ENCODE results near the gene CA12. TPM values are rescaled to one million over a fixed set of nuclear protein-coding genes. Genes with fewer than 3 reads are reported as not detected.
A peak's percentile ranks its signal among the peaks of the same experiment; 100 is the strongest.
"Not testable (repeated sequence)": the region's sequence is repeated elsewhere in the genome, so short reads cannot be mapped to it uniquely, and the experiment has no call there.

The CA12 gene
- total RNA-seq: not detected

DNA sequence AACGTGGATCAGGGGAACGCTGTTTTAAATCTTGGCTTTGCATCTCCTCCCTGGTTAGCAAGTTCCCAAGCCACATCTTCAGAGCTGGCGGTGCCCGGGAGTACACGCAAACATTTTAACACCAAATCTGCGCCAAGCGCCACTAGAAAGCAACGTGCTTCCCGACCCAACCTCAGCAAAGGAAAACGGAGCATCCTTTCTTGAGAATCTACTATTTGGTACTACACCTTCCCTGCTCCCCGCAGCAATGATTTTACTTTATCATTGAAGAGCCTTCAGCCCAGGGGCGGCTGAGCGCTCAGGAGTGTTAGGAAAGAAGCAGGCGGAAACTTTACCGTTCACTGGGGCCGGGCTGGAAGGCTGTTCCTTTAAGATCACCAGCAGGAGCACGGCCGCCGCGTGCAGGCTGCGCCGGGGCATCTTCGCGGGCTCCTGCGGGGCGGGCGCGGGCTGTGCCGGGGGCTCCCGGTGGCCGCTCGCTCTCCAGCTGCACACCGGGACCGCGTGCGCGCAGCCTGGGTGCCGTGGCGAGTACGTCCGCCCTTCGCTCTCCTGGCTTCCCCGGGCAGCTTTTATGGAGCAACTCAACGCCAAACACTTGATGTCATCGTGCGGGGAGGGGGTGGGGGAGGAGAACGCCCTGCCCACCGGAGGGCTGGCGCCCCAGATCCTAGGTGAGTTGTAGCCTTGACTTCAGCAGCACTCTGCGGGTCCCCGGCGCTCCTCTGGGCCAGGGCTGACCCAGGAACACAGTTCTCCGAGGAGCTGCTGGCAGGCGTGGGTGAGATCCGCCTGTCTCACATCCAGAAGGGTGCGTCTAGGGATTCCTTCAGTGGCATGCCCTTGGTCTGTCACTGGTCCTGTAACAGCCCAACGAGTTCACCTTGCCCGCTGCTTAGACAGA is at the start of gene CA12:
CA12 (minus strand) TSS at position 546 of the 904 bp plus-strand sequence; CDS start at position 420, 126 bp downstream.
- peak within 1 kb of the TSS; percentile 17 for H3K4me3 Mint-ChIP-seq
- no peak within 1 kb of the TSS for H3K27ac Mint-ChIP-seq
- H3K9me3 Mint-ChIP-seq: no peaks in the 10 kb centered on the region
- peaks cover 47 to 53% of the 10 kb centered on the region in 2 donors for H3K27me3 Mint-ChIP-seq
- H3K4me1 Mint-ChIP-seq (ENCODE audit: low read depth in 2 of 2): no peaks in the 10 kb centered on the region
- peak; percentile 44 to 54 for ATAC-seq
- no peak for DNase-seq (ENCODE audit: low spot score)
- no peaks in the 10 kb centered on the region for H3K36me3 Mint-ChIP-seq

DNA sequence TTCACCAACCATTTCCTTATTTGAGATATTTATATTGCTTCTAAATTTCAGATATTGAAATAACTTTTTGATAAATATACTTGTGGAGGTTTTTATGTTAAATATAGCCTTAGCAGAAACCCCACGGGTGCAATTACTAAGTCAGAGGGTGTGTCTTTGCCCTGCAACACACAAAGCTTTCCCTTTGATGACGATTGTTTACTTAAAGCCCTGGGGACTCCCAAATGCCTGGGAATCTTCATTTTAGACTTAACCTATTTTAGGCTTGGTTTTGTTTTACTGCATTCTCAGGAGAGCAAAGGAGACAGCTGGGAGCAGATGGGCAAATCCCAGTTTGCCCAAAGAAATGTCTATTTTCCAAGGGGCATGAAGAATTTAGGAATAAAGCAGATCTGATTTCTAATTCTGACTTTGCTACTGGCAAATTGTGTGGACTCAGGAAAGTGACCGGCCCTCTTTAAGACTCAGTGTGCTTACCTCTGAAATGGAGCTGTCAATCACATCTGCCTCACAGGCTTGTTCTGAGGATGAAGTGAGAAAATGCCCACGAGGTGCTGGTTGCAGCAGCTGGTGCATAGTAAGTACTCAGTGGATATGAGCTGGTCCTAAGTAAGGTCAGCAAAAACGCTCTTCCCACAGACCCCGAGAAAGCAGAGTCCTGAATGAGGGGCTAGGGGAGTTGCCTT is 49.3 kb upstream of the CA12 start:
- Mint-ChIP-seq H3K4me1 (ENCODE audit: low read depth in 2 of 2) (no peaks in the 10 kb centered on the region), H3K27ac (no peak overlapping the region), H3K4me3 (no peak overlapping the region), H3K36me3 (no peaks in the 10 kb centered on the region), H3K27me3 (peaks cover 5 to 10% of the 10 kb centered on the region in 2 donors), H3K9me3 (no peaks in the 10 kb centered on the region)
- no peak for DNase-seq (ENCODE audit: low spot score)
- ATAC-seq: no peak

DNA sequence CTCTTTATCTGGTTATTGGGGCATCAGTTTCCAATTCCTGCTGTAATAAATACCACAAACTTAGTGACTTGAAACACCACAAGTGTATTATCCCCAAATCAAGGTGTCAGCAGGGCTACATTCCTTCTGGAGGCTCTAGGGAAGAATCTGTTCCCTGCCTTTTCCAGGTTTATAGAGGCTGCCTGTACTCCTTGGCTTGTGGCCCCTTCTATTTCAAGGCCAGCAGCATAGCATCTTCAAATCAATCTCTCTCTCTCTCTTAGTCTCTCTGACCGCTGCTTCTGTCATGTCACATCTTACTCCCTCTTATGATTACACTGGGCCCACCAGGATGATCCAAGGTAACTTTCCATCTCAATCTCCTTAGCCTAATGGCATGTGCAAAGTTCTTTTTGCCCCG is 44.9 kb upstream of the CA12 start:
- no peak overlapping the region for H3K4me3 Mint-ChIP-seq
- H3K4me1 Mint-ChIP-seq (ENCODE audit: low read depth in 2 of 2): no peaks in the 10 kb centered on the region
- H3K36me3 Mint-ChIP-seq: no peaks in the 10 kb centered on the region
- ATAC-seq (no peak), DNase-seq (ENCODE audit: low spot score) (no peak)
- no peaks in the 10 kb centered on the region for H3K9me3 Mint-ChIP-seq
- H3K27ac Mint-ChIP-seq: no peak overlapping the region
- H3K27me3 Mint-ChIP-seq: peaks cover 0 to 3% of the 10 kb centered on the region in 2 donors

DNA sequence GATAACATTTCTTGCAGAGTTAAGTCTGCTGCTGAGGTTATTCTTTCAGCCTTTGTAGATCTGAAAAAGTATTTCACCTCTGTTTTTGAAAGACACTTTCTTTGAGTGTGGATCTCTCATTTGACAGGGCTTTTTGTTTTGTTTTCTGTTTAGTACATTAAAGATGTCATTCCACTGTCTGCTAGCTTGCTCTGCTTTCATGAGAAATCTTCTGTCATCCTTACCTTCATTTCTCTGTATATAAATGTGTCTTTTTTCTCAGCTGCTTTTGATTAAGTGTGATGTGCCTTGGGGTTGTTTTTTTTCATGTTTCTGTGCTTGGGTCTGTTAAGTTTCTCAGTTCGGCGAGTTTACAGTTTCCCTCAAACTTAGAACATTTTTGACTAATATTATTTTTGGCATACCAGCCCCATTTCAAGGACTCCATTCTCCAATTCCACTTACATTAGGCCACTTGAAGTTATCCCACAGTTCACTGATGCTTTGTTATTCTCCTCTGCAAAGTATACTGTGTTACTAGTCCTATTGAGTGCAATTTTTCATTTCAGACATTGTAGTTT is 43.9 kb upstream of the CA12 start:
- ATAC-seq: no peak

DNA sequence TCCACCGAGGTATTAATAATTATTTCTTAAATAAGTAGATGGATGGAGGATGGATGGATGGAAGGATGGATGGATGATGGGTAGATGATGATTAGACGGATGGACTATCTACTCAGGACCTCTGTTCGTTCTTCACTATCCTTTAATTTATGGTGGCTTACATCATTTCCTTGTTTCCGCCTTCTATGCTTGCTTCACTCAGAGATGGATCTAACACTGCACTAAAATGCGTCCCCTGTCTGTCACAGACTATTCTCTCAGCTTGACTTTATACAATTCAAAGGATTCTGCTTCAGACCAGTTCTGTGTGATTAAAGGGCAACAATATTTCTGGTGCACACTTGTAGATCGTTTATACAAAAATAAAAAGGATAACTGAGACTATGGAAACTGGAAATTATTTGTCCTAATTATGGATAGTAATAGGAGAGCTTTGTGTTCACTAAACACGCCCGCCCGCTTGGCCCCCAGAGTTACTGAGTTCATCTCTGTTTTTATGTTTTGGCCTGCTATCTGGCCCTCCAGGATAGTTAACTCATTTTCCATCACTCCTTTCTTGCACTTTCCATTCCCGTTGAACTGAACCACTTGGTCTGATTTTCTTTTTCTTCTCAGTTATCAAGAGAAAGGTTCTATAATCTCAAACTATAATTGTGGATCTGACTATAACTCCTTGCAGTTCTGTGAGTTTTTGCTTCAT is 41.4 kb upstream of the CA12 start:
- DNase-seq (ENCODE audit: low spot score) (no peak), ATAC-seq (no peak)
- Mint-ChIP-seq H3K27me3 (peaks cover 1 to 7% of the 10 kb centered on the region in 2 donors), H3K4me1 (ENCODE audit: low read depth in 2 of 2) (no peaks in the 10 kb centered on the region), H3K9me3 (no peaks in the 10 kb centered on the region), H3K4me3 (no peak overlapping the region), H3K36me3 (no peaks in the 10 kb centered on the region), H3K27ac (no peak overlapping the region)

More for the DNA sequence above, 43.9 kb upstream of the CA12 start:
- Mint-ChIP-seq H3K36me3 (no peaks in the 10 kb centered on the region), H3K4me1 (ENCODE audit: low read depth in 2 of 2) (no peaks in the 10 kb centered on the region), H3K27ac (no peak overlapping the region), H3K27me3 (peaks cover 0 to 7% of the 10 kb centered on the region in 2 donors), H3K9me3 (no peaks in the 10 kb centered on the region), H3K4me3 (no peak overlapping the region)
- no peak for DNase-seq (ENCODE audit: low spot score)

DNA sequence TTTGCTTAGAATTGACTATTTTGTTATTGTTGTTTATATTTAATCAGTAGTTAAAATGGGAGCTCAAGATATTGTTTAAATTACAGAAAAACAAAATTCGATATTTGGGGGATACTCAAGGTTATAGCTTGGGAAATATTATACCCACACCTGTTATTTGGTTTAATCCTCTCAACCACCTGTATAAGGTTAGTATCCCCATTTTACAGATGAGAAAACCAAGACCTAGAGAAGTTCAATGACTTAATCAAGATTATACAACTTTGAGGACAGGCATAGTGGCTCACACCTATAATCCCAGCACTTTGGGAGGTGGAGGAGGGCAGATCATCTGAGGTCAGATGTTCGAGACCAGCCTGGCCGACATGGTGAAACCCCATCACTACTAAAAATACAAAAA is 39.8 kb upstream of the CA12 start:
- no peak overlapping the region for H3K4me3 Mint-ChIP-seq
- H3K27ac Mint-ChIP-seq: no peak overlapping the region
- no peaks in the 10 kb centered on the region for H3K9me3 Mint-ChIP-seq
- peaks cover 7 to 11% of the 10 kb centered on the region in 2 donors for H3K27me3 Mint-ChIP-seq
- H3K36me3 Mint-ChIP-seq: no peaks in the 10 kb centered on the region
- DNase-seq (ENCODE audit: low spot score): no peak
- ATAC-seq: no peak
- no peaks in the 10 kb centered on the region for H3K4me1 Mint-ChIP-seq (ENCODE audit: low read depth in 2 of 2)

DNA sequence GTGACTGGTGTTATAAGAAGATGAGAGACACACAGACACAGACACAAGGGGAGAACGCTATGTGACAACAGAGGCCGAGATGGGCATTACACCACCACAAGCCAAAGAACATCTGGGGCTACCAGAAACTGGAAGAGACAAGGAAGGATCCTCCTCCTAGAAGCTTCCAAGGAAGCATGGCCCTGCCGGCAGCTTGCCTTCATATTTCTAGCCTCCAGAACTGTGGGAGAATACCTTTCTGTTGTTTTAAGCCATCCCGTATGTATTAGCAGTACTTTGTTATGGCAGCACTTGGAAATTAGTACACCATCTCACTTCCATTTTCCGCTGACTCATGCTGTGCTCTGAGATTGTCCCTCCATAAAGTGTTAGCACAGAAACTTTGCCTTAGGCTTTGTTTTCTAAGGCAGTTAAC is 38.7 kb upstream of the CA12 start:
- Mint-ChIP-seq H3K4me3 (no peak overlapping the region), H3K36me3 (no peaks in the 10 kb centered on the region), H3K9me3 (no peaks in the 10 kb centered on the region), H3K27me3 (peaks cover 7 to 11% of the 10 kb centered on the region in 2 donors), H3K4me1 (ENCODE audit: low read depth in 2 of 2) (no peaks in the 10 kb centered on the region), H3K27ac (no peak overlapping the region)
- DNase-seq (ENCODE audit: low spot score): no peak
- no peak for ATAC-seq

DNA sequence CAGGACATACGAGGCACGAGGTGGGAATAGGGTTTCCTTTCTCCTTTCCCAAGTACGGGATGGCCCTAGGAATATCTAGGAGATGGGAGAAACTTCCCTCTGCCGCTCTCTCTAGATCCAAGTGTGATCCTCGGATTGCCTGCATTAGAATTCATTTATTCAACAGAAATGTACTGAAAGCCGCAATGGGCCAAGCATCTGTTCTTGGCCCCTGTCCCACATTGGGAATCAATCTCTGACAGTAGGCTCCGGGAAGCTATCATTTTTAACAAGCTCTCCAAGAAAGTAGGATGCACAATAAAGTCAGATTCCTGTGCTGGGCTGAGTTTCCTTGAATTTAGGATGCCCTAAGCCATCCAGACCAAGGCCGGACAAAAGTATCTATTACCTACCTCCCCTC is 37.2 kb upstream of the CA12 start:
- Mint-ChIP-seq H3K27me3 (peaks cover 7 to 11% of the 10 kb centered on the region in 2 donors), H3K4me1 (ENCODE audit: low read depth in 2 of 2) (no peaks in the 10 kb centered on the region), H3K27ac (no peak overlapping the region), H3K36me3 (no peaks in the 10 kb centered on the region), H3K9me3 (no peaks in the 10 kb centered on the region), H3K4me3 (no peak overlapping the region)
- ATAC-seq: no peak
- DNase-seq (ENCODE audit: low spot score): no peak

DNA sequence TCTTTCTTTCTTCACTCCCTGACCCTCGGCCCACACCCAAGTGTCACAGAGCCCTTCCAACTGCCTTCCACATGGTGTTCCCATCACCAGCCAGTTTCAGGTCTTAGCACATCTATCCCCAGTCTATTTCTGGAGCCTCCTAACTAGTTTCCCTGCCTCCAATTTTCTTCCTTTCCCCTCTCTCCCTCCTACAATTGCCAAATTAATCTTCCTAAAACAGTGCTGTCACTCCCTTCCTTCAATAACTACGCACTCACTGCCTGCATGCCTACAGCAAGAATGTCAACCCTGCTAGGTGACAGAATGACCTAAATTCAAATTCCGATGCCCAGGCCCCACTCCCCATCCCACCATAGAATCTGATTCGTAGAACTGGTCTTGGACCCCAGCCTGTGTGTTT is 36.1 kb upstream of the CA12 start:
- ATAC-seq: no peak
- DNase-seq (ENCODE audit: low spot score): no peak
- H3K36me3 Mint-ChIP-seq: no peaks in the 10 kb centered on the region
- no peaks in the 10 kb centered on the region for H3K9me3 Mint-ChIP-seq
- no peak overlapping the region for H3K4me3 Mint-ChIP-seq
- peaks cover 7 to 8% of the 10 kb centered on the region in 2 donors for H3K27me3 Mint-ChIP-seq
- no peaks in the 10 kb centered on the region for H3K4me1 Mint-ChIP-seq (ENCODE audit: low read depth in 2 of 2)
- peak overlapping the region in 1 of 2 donors; percentile 29 for H3K27ac Mint-ChIP-seq

DNA sequence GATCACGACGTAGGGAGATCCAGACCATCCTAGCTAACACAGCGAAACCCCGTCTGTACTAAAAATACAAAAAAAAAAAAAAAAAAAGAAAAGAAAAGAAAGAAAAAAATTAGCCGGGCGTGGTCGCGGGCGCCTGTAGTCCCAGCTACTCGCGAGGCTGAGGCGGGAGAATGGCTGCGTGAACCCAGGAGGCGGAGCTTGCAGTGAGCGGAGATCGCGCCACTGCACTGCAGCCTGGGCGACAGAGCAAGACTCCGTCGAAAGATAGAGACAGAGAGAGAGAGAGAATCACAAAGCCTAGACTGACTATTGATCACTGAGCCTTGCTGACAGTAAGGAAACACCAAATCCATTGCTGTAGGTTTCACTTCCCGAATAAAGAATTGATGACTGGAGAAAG is 35.6 kb upstream of the CA12 start:
- DNase-seq (ENCODE audit: low spot score); H3K9me3 Mint-ChIP-seq; H3K4me3 Mint-ChIP-seq; H3K36me3 Mint-ChIP-seq; H3K4me1 Mint-ChIP-seq (ENCODE audit: low read depth in 2 of 2); H3K27me3 Mint-ChIP-seq; ATAC-seq: not testable (repeated sequence)
- peak overlapping the region in 1 of 2 donors; percentile 29 for H3K27ac Mint-ChIP-seq

DNA sequence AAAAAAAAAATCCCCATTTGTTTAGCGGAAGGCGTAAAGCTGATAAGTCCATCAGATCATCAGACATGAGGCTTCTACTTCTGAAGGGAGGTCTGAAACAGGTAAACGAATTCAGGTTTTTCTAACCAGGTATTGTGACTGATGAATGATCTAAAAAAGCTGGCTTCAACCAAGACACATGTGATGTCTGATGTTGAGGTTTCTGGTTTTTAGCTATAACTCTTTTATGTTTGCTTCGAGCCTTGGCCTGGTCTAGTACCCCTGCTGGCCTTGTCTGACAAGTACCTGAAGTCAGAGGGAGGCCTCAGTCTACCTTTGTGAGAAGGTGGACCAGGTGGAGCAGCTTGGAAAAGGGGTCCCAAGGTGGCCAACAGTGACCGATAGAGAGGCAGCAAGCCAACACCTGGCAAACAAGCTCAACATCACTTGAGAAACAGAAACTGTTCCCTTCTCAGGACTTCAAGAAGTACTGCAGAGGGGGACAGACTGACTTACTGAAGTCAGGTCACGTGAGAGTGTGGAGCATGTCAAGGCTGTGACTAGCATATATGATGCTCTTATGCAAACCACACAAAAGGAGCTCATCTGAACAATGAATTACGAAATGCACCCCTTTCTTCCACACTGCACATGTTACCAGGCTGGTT is 33.0 kb upstream of the CA12 start:
- no peaks in the 10 kb centered on the region for H3K9me3 Mint-ChIP-seq
- H3K4me1 Mint-ChIP-seq (ENCODE audit: low read depth in 2 of 2): no peaks in the 10 kb centered on the region
- no peak overlapping the region for H3K27ac Mint-ChIP-seq
- no peak overlapping the region for H3K4me3 Mint-ChIP-seq
- peaks cover 4 to 14% of the 10 kb centered on the region in 2 donors for H3K27me3 Mint-ChIP-seq
- H3K36me3 Mint-ChIP-seq: no peaks in the 10 kb centered on the region
- DNase-seq (ENCODE audit: low spot score) (no peak), ATAC-seq (no peak)

DNA sequence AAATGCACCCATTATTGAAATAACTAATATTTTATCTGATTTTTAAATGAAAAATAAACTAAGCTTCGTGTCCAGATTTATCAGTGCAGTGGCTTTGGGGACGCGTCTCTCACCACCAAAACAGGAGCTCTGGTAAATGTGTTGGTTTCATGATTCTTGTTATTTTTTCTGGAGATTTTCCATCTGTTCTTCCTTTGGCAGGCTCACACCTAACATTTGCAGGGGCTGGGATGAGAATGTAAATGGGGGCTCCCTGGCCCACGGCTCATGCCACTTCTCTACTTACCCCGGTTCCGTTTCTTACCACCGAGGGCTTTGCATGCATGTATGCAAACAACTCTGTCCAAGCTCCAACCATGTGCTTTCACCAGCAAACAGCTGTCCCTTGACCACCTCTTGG is 30.9 kb upstream of the CA12 start:
- Mint-ChIP-seq H3K27me3 (peaks cover under 1 to 8% of the 10 kb centered on the region in 2 donors), H3K36me3 (no peaks in the 10 kb centered on the region), H3K9me3 (no peaks in the 10 kb centered on the region), H3K4me1 (ENCODE audit: low read depth in 2 of 2) (no peaks in the 10 kb centered on the region), H3K27ac (no peak overlapping the region), H3K4me3 (no peak overlapping the region)
- no peak for ATAC-seq
- no peak for DNase-seq (ENCODE audit: low spot score)

DNA sequence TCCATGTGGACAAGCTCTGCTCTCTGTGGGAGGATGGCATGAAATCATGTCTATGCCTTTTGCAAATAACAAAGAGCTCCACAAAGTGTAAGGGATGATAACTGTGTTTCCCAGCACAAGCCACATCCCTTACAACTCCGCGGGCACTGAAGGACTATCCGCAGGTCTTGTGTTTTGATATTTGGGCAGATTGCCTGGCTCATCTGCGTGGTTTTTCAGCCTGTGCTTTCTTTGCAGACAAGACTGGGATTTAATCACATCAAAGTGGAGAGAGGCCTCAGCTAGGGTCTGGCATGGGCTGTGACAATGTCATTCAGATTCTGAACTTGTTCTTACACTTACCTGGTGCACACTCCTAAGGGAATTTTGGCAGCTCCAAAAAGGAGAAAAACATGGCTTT is 30.2 kb upstream of the CA12 start:
- DNase-seq (ENCODE audit: low spot score) (no peak), ATAC-seq (no peak)
- no peak overlapping the region for H3K27ac Mint-ChIP-seq
- no peak overlapping the region for H3K4me3 Mint-ChIP-seq
- H3K36me3 Mint-ChIP-seq: no peaks in the 10 kb centered on the region
- no peaks in the 10 kb centered on the region for H3K4me1 Mint-ChIP-seq (ENCODE audit: low read depth in 2 of 2)
- H3K27me3 Mint-ChIP-seq: peaks cover 2 to 6% of the 10 kb centered on the region in 2 donors
- no peaks in the 10 kb centered on the region for H3K9me3 Mint-ChIP-seq
